ENCODE data around the gene LDLRAP1.
"Not testable (repeated sequence)": the region's sequence is repeated elsewhere in the genome, so short reads cannot be mapped to it uniquely, and the experiment has no call there.

The LDLRAP1 gene, protein sequence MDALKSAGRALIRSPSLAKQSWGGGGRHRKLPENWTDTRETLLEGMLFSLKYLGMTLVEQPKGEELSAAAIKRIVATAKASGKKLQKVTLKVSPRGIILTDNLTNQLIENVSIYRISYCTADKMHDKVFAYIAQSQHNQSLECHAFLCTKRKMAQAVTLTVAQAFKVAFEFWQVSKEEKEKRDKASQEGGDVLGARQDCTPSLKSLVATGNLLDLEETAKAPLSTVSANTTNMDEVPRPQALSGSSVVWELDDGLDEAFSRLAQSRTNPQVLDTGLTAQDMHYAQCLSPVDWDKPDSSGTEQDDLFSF

DNA sequence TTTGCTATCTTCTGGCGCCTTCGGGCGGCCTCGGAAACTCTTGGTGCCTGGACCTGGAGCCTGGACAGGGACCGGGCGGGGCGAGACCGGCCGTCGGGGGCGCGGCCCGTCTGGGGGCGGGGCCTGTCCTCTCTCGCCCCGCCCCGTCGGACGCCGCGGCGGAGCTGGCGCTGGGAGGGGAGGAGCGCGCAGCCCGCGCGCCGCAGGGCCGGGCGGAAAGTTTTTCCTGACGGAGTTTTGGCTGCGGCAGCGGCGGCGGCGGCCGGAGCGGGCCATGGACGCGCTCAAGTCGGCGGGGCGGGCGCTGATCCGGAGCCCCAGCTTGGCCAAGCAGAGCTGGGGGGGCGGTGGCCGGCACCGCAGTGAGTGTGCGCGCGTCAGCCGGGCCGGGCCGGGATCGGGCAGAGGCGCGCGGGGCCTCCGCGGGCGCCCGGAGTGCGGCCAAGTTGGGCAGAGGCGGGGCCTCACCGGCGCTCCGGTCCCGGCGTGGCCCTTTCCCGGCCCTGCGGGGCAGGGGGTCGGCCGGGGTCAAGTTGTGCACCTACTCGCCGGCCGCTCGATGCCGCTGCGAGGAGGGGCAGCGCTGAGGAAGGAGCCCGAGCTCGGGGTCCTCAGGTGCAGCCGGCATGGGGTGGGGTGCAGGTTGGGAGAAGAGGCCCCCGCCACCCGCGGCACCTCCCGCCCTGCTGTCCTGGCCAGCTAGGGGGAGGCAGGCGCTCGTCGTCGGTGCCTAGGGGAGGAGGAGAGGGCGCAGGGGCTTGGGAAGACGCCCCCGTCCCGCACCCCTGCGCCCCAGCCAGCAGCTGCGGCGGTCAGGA, at the start of gene LDLRAP1:
Gene LDLRAP1, plus strand, starts transcription at position 182 of the 818 bp plus-strand sequence. Its CDS starts 93 bp downstream, at position 275.
- DNase-seq (ENCODE audit: low read depth) = peak; percentile 15

DNA sequence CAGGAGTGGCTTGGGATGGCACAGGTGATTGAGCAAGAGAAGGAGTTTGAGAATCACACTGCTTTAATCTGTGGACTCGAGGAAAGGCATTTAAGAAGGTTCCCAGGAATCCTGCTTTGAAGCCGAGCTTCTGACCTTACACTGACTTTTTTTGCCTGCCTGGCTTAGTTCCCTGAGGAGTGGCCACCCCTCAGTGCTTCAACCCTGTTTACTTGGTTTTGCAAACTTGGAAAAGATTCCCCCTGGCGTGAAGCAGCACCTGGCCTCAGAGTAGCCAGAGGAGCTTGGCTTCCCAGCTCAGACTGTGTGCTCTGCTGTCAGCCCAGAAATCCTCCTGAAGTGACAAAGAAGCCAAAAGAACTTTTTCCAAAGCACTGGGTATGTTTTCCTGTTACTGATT, 48.5 kb upstream of the LDLRAP1 start:
- DNase-seq (ENCODE audit: low read depth) = no peak

DNA sequence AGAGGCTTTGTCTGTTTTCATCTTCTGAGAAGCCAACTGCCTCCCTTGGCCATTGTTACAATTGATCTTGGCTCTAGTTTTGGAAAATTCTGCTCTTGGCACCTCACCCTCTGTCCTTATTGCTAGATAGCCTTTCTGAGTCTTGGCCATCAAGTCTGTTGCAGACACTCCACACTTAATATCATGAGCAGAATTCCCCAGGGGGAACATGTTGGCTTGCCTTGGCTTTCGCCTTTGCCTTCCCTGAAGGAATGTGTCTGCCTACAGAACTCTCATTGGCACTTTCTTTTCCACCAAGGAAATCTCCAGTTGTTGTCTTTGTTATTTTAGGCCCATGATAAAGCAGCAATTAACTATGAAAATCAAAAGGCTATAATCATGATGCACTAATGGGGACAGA, 42.7 kb upstream of the LDLRAP1 start:
- DNase-seq (ENCODE audit: low read depth) = no peak

DNA sequence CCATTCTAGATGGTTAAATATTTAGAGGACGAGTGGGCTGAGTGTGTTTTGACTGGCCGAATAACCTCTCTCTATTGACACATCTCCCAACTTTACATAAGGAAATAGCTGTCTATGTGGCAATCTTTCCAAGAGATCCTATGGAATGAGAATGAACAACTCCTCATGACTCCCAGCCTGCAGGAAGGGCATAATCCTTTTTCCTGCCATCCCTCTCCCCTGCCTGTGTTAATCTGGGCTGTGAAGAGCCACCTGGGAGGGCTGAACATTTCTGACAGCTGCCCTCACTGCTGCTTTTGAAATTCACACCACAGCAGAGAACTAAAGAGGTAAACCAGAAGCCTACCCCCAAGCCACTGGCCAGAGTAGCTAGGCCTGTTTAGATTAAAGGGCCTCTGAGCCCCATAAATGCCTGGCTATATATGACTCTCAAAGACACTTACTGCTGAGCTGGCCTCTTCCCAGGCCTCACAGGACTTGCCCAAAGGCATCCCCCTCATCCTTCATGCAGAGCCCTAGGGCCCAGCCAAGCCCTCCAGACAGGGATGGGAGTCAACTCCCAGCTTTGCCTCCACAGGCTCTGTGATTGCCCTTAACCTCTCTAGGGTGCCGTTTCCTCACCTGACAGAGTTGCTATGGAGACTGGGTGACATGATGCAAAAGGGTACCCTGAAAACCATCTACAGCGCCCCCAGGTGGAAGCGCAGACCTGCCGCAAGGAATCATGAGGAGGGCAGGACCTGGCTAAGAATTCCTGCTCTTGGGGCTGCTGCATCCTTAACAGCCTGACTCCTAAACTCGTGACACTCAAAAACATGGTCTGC, 42.0 kb upstream of the LDLRAP1 start:
- DNase-seq (ENCODE audit: low read depth) = no peak

DNA sequence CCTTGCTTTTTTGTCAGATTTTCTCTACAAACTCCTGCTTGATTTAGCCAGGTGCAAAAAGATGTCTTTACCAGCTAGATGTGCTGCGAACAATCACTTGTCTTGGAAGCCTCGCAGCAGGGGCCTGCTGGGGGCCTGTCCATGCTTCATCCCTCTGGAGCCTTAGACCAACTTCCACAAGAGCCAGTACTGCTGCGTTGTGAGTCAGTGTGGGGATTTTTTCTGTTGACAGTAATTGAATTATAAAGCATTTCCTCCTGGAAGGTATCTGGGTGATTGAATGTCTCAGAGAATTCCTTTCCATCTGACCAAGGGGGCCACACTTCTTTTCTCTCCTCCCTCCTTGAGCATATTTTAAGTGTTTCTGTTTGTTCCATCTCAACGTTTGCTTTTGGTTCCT, 40.4 kb upstream of the LDLRAP1 start:
- no peak for DNase-seq (ENCODE audit: low read depth)

DNA sequence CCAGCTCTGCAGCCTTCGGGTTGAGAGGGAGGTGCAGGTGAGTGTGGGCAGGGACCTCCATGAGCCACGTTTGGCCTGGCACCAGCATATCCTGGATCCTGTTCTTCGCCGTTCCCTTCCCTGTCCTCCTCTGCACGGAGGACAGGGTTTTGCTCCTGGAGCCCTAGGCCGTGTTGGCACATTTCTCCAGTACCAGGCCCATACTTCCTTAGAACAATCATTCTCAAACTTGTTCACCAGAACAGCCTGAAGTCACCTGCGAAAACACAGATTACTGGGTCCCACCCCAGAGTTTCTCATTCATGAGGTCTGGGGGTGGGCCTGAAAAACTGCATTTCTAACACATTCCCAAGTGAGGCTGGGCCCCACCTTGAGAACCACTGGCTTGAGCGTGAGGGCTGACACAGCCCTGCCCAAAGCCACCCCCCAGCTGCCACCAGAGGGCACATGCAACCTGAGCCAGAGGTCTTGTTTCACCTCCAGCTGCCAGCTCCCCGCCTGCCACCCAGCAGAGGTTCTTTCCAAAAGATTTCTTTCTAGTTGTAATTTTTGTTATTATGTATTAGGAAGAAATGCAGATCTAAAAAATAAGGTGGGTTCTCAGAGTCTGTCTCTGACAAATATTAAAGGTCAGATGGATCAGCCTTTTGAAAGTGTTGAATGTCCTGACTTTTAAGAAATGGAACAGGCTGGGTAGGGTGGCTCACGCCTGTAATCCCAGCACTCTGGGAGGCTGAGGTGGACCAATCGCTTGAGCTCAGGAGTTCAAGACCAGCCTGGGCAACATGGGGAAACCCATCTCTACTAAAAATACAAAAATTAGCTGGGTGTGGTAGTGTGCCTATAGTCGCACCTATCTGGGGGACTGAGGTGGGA, 39.6 kb upstream of the LDLRAP1 start:
- DNase-seq (ENCODE audit: low read depth) = peak; percentile 60

DNA sequence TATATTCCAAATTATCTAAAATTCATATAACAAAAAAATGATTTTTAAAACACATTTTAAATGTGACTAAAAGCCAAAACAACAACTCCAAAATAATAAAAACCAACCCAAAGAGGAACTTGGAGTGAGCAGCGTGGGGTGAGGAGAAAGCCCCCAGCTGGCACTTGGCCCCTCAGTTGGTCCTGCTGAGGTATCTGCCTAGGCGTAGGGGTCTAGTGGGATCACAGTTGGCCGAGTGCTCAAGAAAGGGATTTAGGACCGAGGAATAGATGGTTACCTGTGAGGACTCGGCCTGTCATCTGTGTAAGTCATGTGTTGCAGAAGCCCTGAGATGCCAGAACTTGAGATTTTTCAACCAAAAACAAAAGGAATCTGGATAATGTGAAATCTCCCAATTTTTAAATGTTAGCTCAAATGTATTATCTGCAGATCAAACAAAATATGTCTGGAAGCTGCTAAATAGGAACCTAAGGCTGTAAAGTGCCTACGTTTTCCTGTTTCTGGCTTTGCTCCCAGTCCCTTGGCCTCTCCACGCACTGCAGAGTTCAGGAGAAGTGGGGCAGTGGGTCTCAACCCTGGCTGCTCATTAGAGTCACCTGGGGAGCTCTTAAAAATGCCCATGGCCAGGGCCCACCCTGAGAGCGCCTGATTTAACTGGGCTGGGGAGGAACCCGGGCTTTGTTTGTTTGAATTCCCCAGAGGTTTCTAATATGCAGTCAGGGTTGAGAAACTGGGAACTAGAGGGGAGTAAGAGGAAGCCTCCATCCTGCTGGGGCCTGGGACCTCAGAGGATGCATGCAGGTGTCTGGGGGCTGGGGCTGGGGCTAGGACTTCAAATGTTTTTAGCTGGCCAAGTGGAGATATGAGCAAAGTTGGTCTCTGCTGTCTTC, 38.5 kb upstream of the LDLRAP1 start:
- no peak for DNase-seq (ENCODE audit: low read depth)

DNA sequence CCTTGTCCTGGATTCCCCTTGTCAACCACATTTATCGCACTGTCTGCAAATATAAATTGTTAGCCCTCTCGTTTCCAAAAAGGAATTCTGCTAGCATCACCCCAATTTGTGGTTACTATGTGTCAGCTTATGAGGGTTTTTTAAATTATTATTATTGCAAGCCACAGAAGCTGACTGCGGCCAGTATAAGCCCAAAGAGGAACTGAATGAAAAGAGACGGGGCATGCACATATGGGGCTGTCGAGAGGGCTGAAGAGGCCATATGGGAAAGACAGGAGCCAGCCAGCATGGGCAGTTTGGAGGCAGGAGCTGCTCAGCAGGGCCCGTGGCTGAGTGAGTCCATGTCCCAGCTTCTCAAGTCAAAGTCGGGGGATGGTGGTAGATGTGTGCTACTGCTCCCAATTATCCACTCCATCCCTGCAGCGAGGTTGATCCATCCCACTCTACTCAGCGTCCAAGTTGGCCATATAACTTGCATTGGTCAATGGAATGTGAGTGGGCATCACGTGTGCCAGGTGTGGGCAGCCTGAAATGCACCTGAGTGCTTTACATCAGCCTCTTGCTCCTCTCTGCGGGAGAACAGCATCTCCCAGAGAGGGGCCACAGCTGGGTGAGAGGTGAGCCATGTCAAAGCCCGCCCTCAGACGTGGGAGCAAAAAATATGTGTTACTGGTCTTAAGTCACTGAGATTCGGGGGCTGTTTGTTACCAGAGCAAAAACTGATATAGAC, 37.6 kb upstream of the LDLRAP1 start:
- DNase-seq (ENCODE audit: low read depth) = no peak

DNA sequence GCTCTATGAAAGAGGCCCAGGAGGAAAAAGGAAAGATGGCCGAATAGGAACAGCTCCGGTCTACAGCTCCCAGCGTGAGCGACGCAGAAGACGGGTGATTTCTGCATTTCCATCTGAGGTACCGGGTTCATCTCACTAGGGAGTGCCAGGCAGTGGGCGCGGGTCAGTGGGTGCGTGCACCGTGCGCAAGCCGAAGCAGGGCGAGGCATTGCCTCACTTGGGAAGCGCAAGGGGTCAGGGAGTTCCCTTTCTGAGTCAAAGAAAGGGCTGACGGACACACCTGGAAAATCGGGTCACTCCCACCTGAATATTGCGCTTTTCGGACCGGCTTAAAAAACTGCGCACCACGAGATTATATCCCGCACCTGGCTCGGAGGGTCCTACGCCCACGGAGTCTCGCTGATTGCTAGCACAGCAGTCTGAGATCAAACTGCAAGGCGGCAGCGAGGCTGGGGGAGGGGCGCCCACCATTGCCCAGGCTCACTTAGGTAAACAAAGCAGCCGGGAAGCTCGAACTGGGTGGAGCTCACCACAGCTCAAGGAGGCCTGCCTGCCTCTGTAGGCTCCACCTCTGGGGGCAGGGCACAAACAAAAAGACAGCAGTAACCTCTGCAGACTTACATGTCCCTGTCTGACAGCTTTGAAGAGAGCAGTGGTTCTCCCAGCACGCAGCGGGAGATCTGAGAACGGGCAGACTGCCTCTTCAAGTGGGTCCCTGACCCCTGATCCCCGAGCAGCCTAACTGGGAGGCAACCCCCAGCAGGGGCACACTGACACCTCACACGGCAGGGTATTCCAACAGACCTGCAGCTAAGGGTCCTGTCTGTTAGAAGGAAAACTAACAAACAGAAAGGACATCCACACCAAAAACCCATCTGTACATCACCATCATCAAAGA, 36.6 kb upstream of the LDLRAP1 start:
- not testable (repeated sequence) for DNase-seq (ENCODE audit: low read depth)

DNA sequence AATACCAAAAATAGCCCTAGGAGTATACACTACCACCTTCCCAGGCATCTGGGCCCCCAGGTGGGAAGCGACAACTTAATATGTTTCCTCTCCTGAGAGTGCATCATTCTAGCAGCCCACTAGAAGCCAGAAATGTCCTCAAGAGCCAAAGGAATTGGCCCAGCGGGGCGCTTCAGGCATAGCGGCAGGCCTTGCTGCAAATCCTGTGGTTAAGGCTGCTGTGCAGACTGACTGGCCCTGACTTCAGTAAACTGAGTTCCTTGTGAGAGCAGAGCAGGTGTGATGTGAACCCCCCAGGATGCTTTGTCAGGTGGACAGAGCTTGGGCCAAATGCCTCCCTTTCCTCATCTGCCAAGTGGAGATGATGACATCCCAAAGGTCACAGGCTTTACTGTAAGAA, 29.7 kb upstream of the LDLRAP1 start:
- DNase-seq (ENCODE audit: low read depth) = no peak

DNA sequence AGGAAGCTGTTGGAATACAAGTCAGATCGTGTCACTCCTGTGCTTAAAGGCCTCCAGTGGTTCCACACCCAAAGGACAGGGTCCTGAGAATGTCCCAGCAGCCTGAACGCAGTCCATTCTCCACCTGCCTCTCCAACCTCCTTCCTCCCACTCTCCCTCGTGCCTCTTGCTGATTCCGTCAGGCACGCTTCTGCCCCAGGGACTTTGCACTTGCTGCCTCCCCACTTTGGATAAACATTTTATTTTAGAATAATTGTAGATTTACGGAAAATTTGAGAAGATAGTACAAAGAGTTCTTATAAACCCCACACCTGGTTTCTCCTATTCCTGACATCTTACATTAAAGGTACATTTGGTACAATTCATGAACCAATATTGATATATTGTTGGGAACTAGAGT, 28.4 kb upstream of the LDLRAP1 start:
- no peak for DNase-seq (ENCODE audit: low read depth)

DNA sequence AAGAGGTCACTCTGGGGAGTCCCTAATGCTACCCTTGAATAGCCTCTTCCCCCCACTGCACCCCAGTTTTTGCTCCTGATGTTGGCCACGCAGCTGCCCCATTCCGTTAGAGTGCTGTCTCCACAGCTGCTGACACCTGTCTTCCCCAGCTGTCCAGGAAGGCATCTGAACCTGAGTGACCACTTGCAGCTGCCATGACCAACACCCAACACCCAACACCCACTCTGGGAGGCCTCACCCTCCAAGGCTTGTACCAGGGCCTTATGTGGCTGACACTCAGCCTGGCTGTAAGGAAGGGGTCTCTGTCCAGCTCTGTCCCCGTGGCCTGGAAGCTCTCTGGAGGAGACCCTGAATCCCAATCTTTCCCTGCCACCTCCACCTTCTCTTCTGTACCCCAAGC, 26.7 kb upstream of the LDLRAP1 start:
- DNase-seq (ENCODE audit: low read depth) = no peak

DNA sequence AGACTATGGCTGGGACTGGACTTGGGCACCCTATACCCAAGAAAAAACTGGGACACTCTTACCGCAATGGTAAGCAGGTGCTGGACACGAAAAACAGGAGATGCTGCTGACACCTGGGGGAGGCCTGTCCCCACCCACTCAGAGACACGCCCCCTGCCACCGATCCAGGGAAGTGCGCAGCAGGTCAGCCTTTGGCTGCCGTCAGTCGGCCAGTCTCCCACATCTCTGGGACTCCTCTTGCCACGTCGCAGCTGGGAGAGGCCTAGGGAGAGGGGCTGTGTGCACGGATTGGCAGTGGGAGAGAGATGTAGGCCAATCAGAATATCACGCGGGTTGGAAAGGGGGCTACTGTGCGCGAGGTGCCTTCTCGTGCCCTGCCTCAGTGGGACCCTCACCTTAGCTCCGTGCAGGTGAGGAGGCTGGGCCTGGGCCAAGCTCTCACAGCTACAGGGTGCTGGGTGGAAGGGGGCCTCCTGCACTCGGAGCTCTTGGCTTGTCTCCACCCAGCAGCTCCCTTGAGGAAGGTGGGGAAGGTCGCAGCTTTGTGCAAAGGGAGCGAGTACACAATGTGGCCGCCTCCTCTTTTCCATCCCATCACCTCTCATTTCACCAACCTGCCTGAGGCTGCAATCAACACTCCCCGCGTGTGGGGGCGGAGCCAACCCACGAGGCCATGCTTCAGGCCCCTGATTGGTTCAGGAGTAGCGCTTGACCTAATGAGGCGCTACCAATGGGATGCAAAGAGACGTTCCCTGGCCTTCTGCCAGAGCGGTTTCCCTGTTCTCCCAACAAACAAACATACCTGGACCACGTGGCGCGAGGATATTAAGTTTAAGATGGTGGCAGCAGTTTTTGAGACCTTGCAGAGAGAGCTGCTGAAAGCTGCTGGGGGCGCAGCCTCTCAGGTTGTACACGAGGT, 25.7 kb upstream of the LDLRAP1 start:
- no peak for DNase-seq (ENCODE audit: low read depth)

DNA sequence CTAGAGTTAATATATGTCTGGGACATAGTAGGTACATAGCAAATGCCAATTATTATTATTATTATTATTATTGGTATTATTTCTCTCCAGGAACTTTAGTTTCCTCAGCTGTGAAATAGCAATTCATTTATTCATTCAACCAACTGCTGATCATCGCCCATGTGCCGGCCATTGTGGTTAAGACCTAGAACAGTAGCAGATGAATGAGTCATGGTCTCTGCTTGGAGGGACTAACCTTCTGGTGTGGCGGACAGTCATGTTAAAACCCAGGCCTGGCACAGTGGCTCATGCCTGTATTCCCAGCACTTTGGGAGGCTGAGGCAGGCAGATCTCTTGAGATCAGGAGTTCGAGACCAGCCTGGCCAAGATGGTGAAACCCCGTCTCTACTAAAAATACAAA, 23.8 kb upstream of the LDLRAP1 start:
- DNase-seq (ENCODE audit: low read depth) = no peak

DNA sequence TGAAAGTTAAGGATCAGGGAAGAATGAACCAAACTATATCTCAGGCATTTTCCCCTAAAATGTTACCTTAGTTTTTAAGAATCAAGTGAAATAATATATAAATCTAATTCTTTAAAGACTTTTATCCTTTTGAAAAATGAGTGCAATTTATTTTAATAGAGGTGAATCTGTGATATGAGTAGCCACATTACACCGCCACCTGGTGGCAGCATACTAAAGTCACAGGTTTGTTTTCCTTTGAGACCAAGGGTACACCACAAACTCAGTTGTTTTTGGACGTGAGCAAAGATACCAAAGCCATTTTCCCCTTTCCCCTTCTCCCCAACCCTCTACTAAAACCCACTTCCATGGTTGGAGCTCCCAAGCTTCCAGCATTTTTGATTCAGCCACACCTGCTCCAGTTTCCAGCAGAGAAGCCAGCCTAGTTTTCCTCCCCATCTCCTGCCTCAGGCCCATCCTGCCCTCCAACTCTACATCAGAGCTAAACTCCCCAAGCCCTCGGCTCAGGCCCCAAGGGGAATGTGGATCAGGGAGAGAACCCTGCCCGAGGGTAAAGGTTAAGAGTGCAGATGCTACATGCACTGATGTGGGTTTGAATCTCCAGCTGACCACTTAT, 22.9 kb upstream of the LDLRAP1 start:
- DNase-seq (ENCODE audit: low read depth) = peak; percentile 57

DNA sequence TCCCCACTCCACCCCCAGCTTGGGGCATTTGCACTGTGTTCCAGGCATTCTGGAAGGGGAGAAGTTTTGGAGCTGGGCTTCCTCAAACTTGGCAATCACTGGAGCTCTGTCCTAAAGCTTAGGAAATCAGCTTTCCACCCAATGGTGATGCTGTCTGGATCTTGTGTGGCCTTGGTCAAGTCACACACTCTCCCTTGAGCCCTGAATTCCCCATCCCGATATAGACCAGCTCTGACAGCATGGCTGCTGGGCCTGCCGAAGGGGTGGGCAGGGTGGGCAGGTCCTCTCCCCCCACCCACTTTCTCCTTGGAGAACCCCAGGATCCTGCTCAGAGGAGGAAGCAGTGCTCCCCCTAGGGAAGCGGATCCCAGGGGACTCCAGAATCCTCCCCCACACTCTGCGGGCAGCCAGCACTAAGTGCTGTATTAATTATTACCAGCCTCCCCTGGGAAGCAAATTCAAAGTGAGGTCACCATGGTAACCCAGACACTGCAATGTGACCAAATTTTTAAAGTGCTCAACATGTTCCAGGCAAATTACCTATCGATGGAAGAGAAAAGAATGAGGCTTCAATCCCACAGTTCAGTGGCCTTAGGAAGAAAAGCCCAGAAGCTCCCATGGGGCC, 21.3 kb upstream of the LDLRAP1 start:
- no peak for DNase-seq (ENCODE audit: low read depth)

DNA sequence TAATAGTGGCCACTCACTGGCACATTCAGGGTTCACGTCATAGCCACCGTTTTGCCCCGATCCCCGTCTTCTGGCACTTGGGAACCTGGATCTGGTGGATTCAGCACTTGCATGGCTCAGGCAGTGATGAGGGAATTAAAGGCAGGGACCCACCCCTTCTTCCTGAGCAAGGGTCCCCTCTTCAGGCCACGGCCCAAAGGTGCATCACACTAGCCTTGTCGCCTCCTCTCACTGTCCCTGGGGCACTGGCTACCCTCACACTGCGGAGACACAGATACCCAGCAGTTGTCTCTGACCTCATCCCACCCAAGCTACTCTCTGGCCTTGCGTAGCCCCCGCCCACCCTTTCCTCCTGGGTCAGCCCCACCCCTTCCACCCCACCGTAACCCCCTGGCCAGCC, 19.9 kb upstream of the LDLRAP1 start:
- DNase-seq (ENCODE audit: low read depth) = no peak

Measured in stimulated activated CD8-positive, alpha-beta memory T cell treated with anti-CD3 and anti-CD28 coated beads, Interleukin-15, amount 100 ng/mL, for 1 hour (primary cell).